ENCODE results near the gene PARD6A.

The PARD6A gene

GRCh38 chr16:67660564-67661028 is at the start of gene PARD6A:
PARD6A (plus strand) TSS chr16:67660960; CDS start chr16:67661039, 79 bp downstream.
- peak; percentile 92 for DNase-seq

- DNase-seq = no peak
These were observed 47.0 kb upstream of the PARD6A start for GRCh38 chr16:67613808-67614207.

GRCh38 chr16:67628216-67628615 is 32.5 kb upstream of the PARD6A start:
- DNase-seq = no peak

- no peak for DNase-seq
These were observed 28.2 kb upstream of the PARD6A start for GRCh38 chr16:67632415-67633172.

- no peak for DNase-seq
These were observed 24.0 kb upstream of the PARD6A start for GRCh38 chr16:67636713-67637112.

- no peak for DNase-seq
These were observed 23.1 kb upstream of the PARD6A start for GRCh38 chr16:67637625-67638024.

GRCh38 chr16:67641779-67642708 is 18.7 kb upstream of the PARD6A start:
- no peak for DNase-seq

GRCh38 chr16:67644038-67644437 is 16.7 kb upstream of the PARD6A start:
- DNase-seq = no peak

GRCh38 chr16:67645397-67646121 is 15.2 kb upstream of the PARD6A start:
- DNase-seq = no peak

- no peak for DNase-seq
These were observed 13.6 kb upstream of the PARD6A start for GRCh38 chr16:67647111-67647651.

- no peak for DNase-seq
These were observed 13.1 kb upstream of the PARD6A start for GRCh38 chr16:67647681-67648080.

- no peak for DNase-seq
These were observed 12.5 kb upstream of the PARD6A start for GRCh38 chr16:67648088-67648763.

GRCh38 chr16:67648764-67649407 is 11.9 kb upstream of the PARD6A start:
- DNase-seq = no peak

- no peak for DNase-seq
These were observed 11.2 kb upstream of the PARD6A start for GRCh38 chr16:67649494-67649931.

- no peak for DNase-seq
These were observed 10.7 kb upstream of the PARD6A start for GRCh38 chr16:67650023-67650422.

- no peak for DNase-seq
These were observed 9.7 kb upstream of the PARD6A start for GRCh38 chr16:67651039-67651438.

- no peak for DNase-seq
These were observed 8.9 kb upstream of the PARD6A start for GRCh38 chr16:67651847-67652246.

- no peak for DNase-seq
These were observed 8.1 kb upstream of the PARD6A start for GRCh38 chr16:67652578-67653127.

- DNase-seq = no peak
These were observed 7.5 kb upstream of the PARD6A start for GRCh38 chr16:67653128-67653788.

- DNase-seq = no peak
These were observed 6.9 kb upstream of the PARD6A start for GRCh38 chr16:67653789-67654402.

Data from amniotic stem cell (primary cell).